ENCODE results near the gene GARS1.
A peak's percentile ranks its signal among the peaks of the same experiment; 100 is the strongest.
"Not testable (repeated sequence)": the region's sequence is repeated elsewhere in the genome, so short reads cannot be mapped to it uniquely, and the experiment has no call there.

Gene GARS1

GRCh38 chr7:30594540-30595435, at the start of gene GARS1:
TSS of gene GARS1 (plus strand) at chr7:30594878. CDS start at chr7:30594922, 44 bp downstream.
- peak; percentile 85 for DNase-seq

GRCh38 chr7:30545791-30546555, 48.7 kb upstream of the GARS1 start:
- DNase-seq: no peak

GRCh38 chr7:30546596-30546995, 48.1 kb upstream of the GARS1 start:
- no peak for DNase-seq

- peak; percentile 77 for DNase-seq
Measured at GRCh38 chr7:30548845-30549244, 45.8 kb upstream of the GARS1 start.

- no peak for DNase-seq
Measured at GRCh38 chr7:30549931-30550493, 44.7 kb upstream of the GARS1 start.

GRCh38 chr7:30552330-30552729, 42.3 kb upstream of the GARS1 start:
- DNase-seq: no peak

GRCh38 chr7:30553141-30553540, 41.5 kb upstream of the GARS1 start:
- no peak for DNase-seq

- DNase-seq: no peak
Measured at GRCh38 chr7:30553546-30553945, 41.1 kb upstream of the GARS1 start.

GRCh38 chr7:30555525-30555924, 39.2 kb upstream of the GARS1 start:
- no peak for DNase-seq

GRCh38 chr7:30556840-30557239, 37.8 kb upstream of the GARS1 start:
- DNase-seq: no peak

GRCh38 chr7:30557245-30557644, 37.4 kb upstream of the GARS1 start:
- no peak for DNase-seq

GRCh38 chr7:30559611-30560010, 35.1 kb upstream of the GARS1 start:
- no peak for DNase-seq

- no peak for DNase-seq
Measured at GRCh38 chr7:30561389-30561788, 33.3 kb upstream of the GARS1 start.

GRCh38 chr7:30562498-30562897, 32.2 kb upstream of the GARS1 start:
- no peak for DNase-seq

- DNase-seq: no peak
Measured at GRCh38 chr7:30562909-30563308, 31.8 kb upstream of the GARS1 start.

GRCh38 chr7:30563326-30563942, 31.2 kb upstream of the GARS1 start:
- no peak for DNase-seq

- peak; percentile 81 for DNase-seq
Measured at GRCh38 chr7:30564243-30564892, 30.3 kb upstream of the GARS1 start.

GRCh38 chr7:30566596-30566995, 28.1 kb upstream of the GARS1 start:
- DNase-seq: no peak

GRCh38 chr7:30567081-30567480, 27.6 kb upstream of the GARS1 start:
- no peak for DNase-seq

- DNase-seq: not testable (repeated sequence)
Measured at GRCh38 chr7:30570238-30570637, 24.4 kb upstream of the GARS1 start.

GRCh38 chr7:30572212-30572841, 22.4 kb upstream of the GARS1 start:
- no peak for DNase-seq

- DNase-seq: no peak
Measured at GRCh38 chr7:30575910-30576309, 18.8 kb upstream of the GARS1 start.
